ENCODE data around the gene UGCG.

The UGCG gene

DNA sequence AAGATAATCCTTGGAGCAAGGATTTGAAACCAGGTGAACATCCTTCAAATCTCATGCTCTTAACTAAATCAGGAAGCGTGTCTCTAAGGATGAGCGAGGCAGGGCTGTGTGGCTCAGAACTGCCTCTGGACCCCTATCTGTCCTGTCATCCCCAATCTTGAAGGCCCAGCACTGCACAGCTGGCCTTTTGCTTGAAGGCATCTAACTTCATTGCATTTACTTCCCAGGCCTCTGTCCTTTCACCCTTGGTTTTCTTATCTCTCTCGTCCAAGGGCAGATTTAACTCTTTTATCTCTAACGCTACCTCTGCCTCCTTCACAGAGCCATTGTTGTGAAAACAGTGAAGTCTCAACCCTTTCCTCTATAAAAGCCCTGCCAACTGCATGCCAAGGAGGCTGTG, 83.8 kb downstream of the UGCG start:
- Histone ChIP-seq H3K4me1 (ENCODE audit: control insufficient read depth, insufficient read depth, low read length) (no peaks in the 10 kb centered on the region), H3K27me3 (ENCODE audit: control insufficient read depth in 1 of 2, insufficient read depth in 2 of 2, low read length in 2 of 2) (no peaks in the 10 kb centered on the region), H3K27ac (ENCODE audit: low read length) (no peak overlapping the region), H3K9me3 (ENCODE audit: control insufficient read depth in 2 of 2, low read length in 2 of 2) (no peaks in the 10 kb centered on the region), H3K36me3 (ENCODE audit: control insufficient read depth in 2 of 2, insufficient read depth in 2 of 2, low read length in 2 of 2) (no peaks in the 10 kb centered on the region), H3K4me3 (ENCODE audit: low read length in 2 of 2) (no peak overlapping the region), H3K9ac (ENCODE audit: low read length in 2 of 2) (no peak overlapping the region)

DNA sequence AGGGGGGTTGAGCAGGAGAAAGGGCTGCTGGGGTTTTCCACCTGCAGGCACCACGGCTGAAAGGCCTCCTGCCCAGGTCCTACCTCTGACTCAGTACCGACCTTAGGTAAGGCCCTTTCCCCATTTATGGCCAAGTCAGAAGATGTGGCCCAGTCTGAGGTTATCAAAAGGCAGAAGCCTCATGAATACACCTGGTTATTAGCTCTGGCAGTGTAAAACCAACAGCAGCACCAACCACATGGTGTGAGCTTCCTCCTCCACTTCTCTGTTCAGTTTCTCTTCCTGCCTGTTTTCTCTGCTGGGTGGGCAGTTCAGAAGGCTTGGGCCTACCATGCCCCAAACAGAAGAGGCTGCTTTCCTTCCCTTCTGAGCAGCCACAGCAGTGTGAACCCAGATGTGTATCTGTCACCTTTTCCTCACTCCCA, 86.9 kb downstream of the UGCG start:
- no peak overlapping the region for H3K9ac ChIP-seq (ENCODE audit: low read length in 2 of 2)
- H3K9me3 ChIP-seq (ENCODE audit: control insufficient read depth in 2 of 2, low read length in 2 of 2), result no peaks in the 10 kb centered on the region
- no peaks in the 10 kb centered on the region for H3K27me3 ChIP-seq (ENCODE audit: control insufficient read depth in 1 of 2, insufficient read depth in 2 of 2, low read length in 2 of 2)
- H3K27ac ChIP-seq (ENCODE audit: low read length), result no peak overlapping the region
- H3K36me3 ChIP-seq (ENCODE audit: control insufficient read depth in 2 of 2, insufficient read depth in 2 of 2, low read length in 2 of 2), result no peaks in the 10 kb centered on the region
- H3K4me1 ChIP-seq (ENCODE audit: control insufficient read depth, insufficient read depth, low read length), result no peaks in the 10 kb centered on the region
- H3K4me3 ChIP-seq (ENCODE audit: low read length in 2 of 2), result no peak overlapping the region

DNA sequence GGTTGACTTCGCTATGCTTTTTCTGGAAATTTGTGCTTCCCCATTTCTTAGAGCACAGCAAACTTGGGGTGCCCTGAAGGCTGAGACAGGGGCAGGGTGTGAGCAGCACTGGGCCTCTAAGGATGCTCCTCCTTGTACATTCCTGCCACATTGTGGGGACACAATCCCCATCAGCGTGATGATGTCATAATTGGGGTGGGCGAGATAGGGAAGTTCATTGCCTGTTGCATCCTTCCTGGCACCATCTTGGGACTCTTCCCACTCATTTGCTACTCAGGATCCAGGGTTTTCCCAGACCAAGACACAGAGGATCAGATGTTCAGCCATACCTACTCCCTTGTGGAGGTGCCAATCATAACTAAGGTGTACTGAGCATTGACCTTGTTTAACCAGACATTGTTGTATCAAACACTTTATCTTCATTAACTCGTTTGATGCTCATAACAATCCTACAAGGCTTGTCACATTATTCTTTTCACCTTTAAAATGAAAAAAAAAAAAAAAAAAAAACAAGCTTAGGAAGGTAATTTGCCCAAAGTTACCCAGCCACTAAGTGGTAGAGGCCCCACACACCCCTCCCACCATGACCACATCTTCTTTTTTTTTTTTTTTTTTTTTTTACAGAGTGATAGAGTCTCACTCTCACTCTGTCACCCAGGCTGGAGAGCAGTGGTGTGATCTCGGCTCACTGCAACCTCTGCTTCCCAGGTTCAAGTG, 87.6 kb downstream of the UGCG start:
- H3K4me1 ChIP-seq (ENCODE audit: control insufficient read depth, insufficient read depth, low read length), result no peaks in the 10 kb centered on the region
- H3K36me3 ChIP-seq (ENCODE audit: control insufficient read depth in 2 of 2, insufficient read depth in 2 of 2, low read length in 2 of 2), result no peaks in the 10 kb centered on the region
- no peaks in the 10 kb centered on the region for H3K27me3 ChIP-seq (ENCODE audit: control insufficient read depth in 1 of 2, insufficient read depth in 2 of 2, low read length in 2 of 2)
- H3K4me3 ChIP-seq (ENCODE audit: low read length in 2 of 2), result no peak overlapping the region
- no peaks in the 10 kb centered on the region for H3K9me3 ChIP-seq (ENCODE audit: control insufficient read depth in 2 of 2, low read length in 2 of 2)
- H3K27ac ChIP-seq (ENCODE audit: low read length), result no peak overlapping the region
- no peak overlapping the region for H3K9ac ChIP-seq (ENCODE audit: low read length in 2 of 2)
